Body of pancreas (tissue), 4 donors: ENCODE data around the gene ZFR2. TPM values are rescaled to one million over a fixed set of nuclear protein-coding genes. Genes with fewer than 3 reads are reported as not detected.
"Not testable (repeated sequence)": the region's sequence is repeated elsewhere in the genome, so short reads cannot be mapped to it uniquely, and the experiment has no call there.

Experiments used
- ATAC-seq: fragments of 150-250 bp; one replicate; pipeline ENCODE4 v1.9.1; 2016
- DNase-seq, 4 donors: peaks; one replicate each; pipeline ENCODE4 v3.0.0-alpha.2; 2019
- H3K27ac ChIP-seq, 4 donors: fragments of 200-600 bp; sonication (generic); 1 replicate in 3 of 4; 2 replicates in 1 of 4; pipeline versions ENCODE4 v1.5.1 to v1.6.1; 2016 to 2019; ENCODE audit warnings: mild to moderate bottlenecking in 1 of 4, mixed read lengths in 1 of 4, moderate library complexity in 1 of 4
- H3K27me3 ChIP-seq, 2 donors: fragments of 200-600 bp; sonication (generic); one replicate each; pipeline ENCODE4 v1.6.0; 2016; ENCODE audit warnings: mild to moderate bottlenecking in 1 of 2
- H3K36me3 ChIP-seq, 2 donors: fragments of 200-600 bp; sonication (generic); replicated peaks in 1 of 2; 2 replicates each; pipeline ENCODE4 v1.5.1; 2016; ENCODE audit warnings: low read depth in 2 of 2; ENCODE audit not compliant: insufficient read depth in 1 of 2
- H3K4me1 ChIP-seq: fragments of 200-600 bp; sonication (generic); one replicate; pipeline ENCODE4 v1.6.0; 2016
- H3K4me3 ChIP-seq, 2 donors: fragments of 200-600 bp; sonication (generic); 1 replicate in 1 of 2; 2 replicates in 1 of 2; pipeline ENCODE4 v1.5.1; 2016 to 2019
- H3K9me3 ChIP-seq, 3 donors: fragments of 200-600 bp; sonication (generic); 1 replicate in 2 of 3; 2 replicates in 1 of 3; pipeline ENCODE4 v1.5.1; 2016
- CTCF ChIP-seq, 7 experiments: fragments of 450-650 bp in 4 of 7; fragments of 200-600 bp in 3 of 7; sonication (generic) in 3 of 7; IDR thresholded peaks; one replicate each; pipeline ENCODE4 v1.5.1; 2016 to 2019; ENCODE audit warnings: antibody characterized with exemption in 7 of 7
- POLR2A ChIP-seq, 3 donors: fragments of 450-650 bp; IDR thresholded peaks; one replicate each; pipeline ENCODE4 v1.6.1; 2016; ENCODE audit warnings: antibody characterized with exemption in 3 of 3, mild to moderate bottlenecking in 2 of 3
- WGBS, 2 donors: methylation state at CpG; one replicate each; pipeline ENCODE4 v1.1.5; 2017; 5-methylcytosine and 5-hydroxymethylcytosine counted together
- intact Hi-C: fragments of 100-400 bp; cut with DNase I; formaldehyde crosslinking; loops from one replicate; pipeline ENCODE4 v1.15.1; 2023
- total RNA-seq, 2 donors: library from RNA; depleted of rRNA; stranded (reverse); fragments of >200 nt; gene quantifications; one replicate each; pipeline ENCODE4 v1.1.0, GENCODE V29; 2016

ZFR2 gene
- total RNA-seq, 2 donors from 2014 or later, result not detected

- no peak for TF ChIP-seq POLR2A (IDR thresholded peaks at IDR 0.05)
- TF ChIP-seq CTCF (IDR thresholded peaks at IDR 0.05), result no peak
- no peak for DNase-seq
- no peak for ATAC-seq
- WGBS, 2 donors, result 2 to 3% methylated on average over 8 to 49 of the region's 49 CpGs
- H3K9me3 ChIP-seq, result no peaks in the 10 kb centered on the region
- no peak within 1 kb of the TSS for H3K27ac ChIP-seq
- intact Hi-C loops, result no loop called here
- peaks cover 0 to 24% of the 10 kb centered on the region in 2 donors for H3K27me3 ChIP-seq
- H3K36me3 ChIP-seq, result no peaks in the 10 kb centered on the region
- no peak within 1 kb of the TSS for H3K4me3 ChIP-seq
- no peaks in the 10 kb centered on the region for H3K4me1 ChIP-seq
Measured at GRCh38 chr19:3880471-3881271, 11.8 kb upstream of the ZFR2 start, which contains the start of gene ATCAY. ATCAY (plus strand) TSS chr19:3880685; CDS start chr19:3885768, 5,083 bp downstream.

- DNase-seq (no peak), ATAC-seq (no peak)
- H3K27me3 ChIP-seq, result peaks cover 0 to 24% of the 10 kb centered on the region in 2 donors
- H3K4me1 ChIP-seq, result no peaks in the 10 kb centered on the region
- 49 to 55% methylated on average over 12 of the region's 12 CpGs for WGBS, 2 donors
- H3K4me3 ChIP-seq, result no peak overlapping the region
- intact Hi-C loops, result no loop called here
- H3K27ac ChIP-seq, result no peak overlapping the region
- H3K36me3 ChIP-seq, result no peaks in the 10 kb centered on the region
- TF ChIP-seq POLR2A (IDR thresholded peaks at IDR 0.05) (no peak), CTCF (IDR thresholded peaks at IDR 0.05) (no peak)
- no peaks in the 10 kb centered on the region for H3K9me3 ChIP-seq
Measured at GRCh38 chr19:3879656-3880055, 10.8 kb upstream of the ZFR2 start.

- H3K4me1 ChIP-seq, H3K27ac ChIP-seq, intact Hi-C loops, H3K9me3 ChIP-seq, H3K4me3 ChIP-seq, H3K36me3 ChIP-seq, DNase-seq, H3K27me3 ChIP-seq, ATAC-seq: not testable (repeated sequence)
- WGBS, 2 donors, result 63 to 65% methylated on average over 12 to 13 of the region's 13 CpGs
Measured at GRCh38 chr19:3874695-3875094, 5.9 kb upstream of the ZFR2 start.

- Histone ChIP-seq H3K4me3 (no peak overlapping the region), H3K4me1 (peaks cover 6% of the 10 kb centered on the region), H3K27ac (no peak overlapping the region), H3K27me3 (peaks cover 0 to 13% of the 10 kb centered on the region in 2 donors), H3K36me3 (no peaks in the 10 kb centered on the region), H3K9me3 (peaks cover 0 to 3% (median 0%) of the 10 kb centered on the region in 3 donors)
- WGBS, 2 donors, result 35 to 41% methylated on average over 4 of the region's 4 CpGs
- DNase-seq (no peak), ATAC-seq (no peak)
- intact Hi-C loops, result no loop called here
- TF ChIP-seq CTCF (IDR thresholded peaks at IDR 0.05) (no peak), POLR2A (IDR thresholded peaks at IDR 0.05) (no peak)
Measured at GRCh38 chr19:3873151-3873550, 4.3 kb upstream of the ZFR2 start.

GRCh38 chr19:3867971-3868769, 668 bp downstream of the ZFR2 start:
- Histone ChIP-seq H3K9me3 (peaks cover 0 to 3% (median 0%) of the 10 kb centered on the region in 3 donors), H3K4me3 (no peak overlapping the region)
- no peak for ATAC-seq

More at GRCh38 chr19:3867971-3868769, 668 bp downstream of the ZFR2 start:
- TF ChIP-seq POLR2A (IDR thresholded peaks at IDR 0.05), result no peak
- no peak for TF ChIP-seq CTCF (IDR thresholded peaks at IDR 0.05)
- no peak for DNase-seq
- H3K36me3 ChIP-seq, result no peaks in the 10 kb centered on the region
- peaks cover 6% of the 10 kb centered on the region for H3K4me1 ChIP-seq
- no peak overlapping the region for H3K27ac ChIP-seq
- peaks cover 0 to 17% of the 10 kb centered on the region in 2 donors for H3K27me3 ChIP-seq
- 12 to 16% methylated on average over 20 to 22 of the region's 30 CpGs for WGBS, 2 donors
- intact Hi-C loops, result no loop called here
